CD4-positive, alpha-beta memory T cell (primary cell): ENCODE measurements around the gene SLC35F6. TPM values are rescaled to one million over a fixed set of nuclear protein-coding genes. Genes with fewer than 3 reads are reported as not detected.
"Not testable (repeated sequence)": the region's sequence is repeated elsewhere in the genome, so short reads cannot be mapped to it uniquely, and the experiment has no call there.

Source experiments
- CTCF ChIA-PET: fragments of 350-600 bp; sonication (Branson Sonifier 250); formaldehyde crosslinking; loops from one replicate; lab custom pipeline; 2021; ENCODE audit warnings: inconsistent platforms; ENCODE audit not compliant: partially characterized antibody; lab: Charles Lee
- POLR2A ChIA-PET: fragments of 350-600 bp; sonication (Branson Sonifier 250); formaldehyde crosslinking; loops from one replicate; lab custom pipeline; 2021; ENCODE audit not compliant: partially characterized antibody; lab: Charles Lee
- DNase-seq, 5 donors: peaks; one replicate each; pipeline versions ENCODE4 v3.0.0 to v3.0.0-alpha.2; 2020 to 2022; ENCODE audit warnings: mixed read lengths in 1 of 5
- H3K27ac ChIP-seq: one replicate; pipeline ENCODE4 v1.7.0; 2013; ENCODE audit warnings: low read depth, low read length
- H3K27me3 ChIP-seq: 2 replicates; pipeline ENCODE4 v1.7.0; 2013; ENCODE audit warnings: mild to moderate bottlenecking, low read length, moderate library complexity; ENCODE audit not compliant: insufficient read depth
- H3K36me3 ChIP-seq: 2 replicates; pipeline ENCODE4 v1.7.0; 2013; ENCODE audit warnings: mild to moderate bottlenecking, low read length, moderate library complexity; ENCODE audit not compliant: insufficient read depth
- H3K4me1 ChIP-seq: 2 replicates; pipeline ENCODE4 v1.7.0; 2013; ENCODE audit warnings: mild to moderate bottlenecking, low read length, moderate library complexity; ENCODE audit not compliant: insufficient read depth
- H3K4me3 ChIP-seq, 2 donors: one replicate each; pipeline ENCODE4 v1.7.0; 2013; ENCODE audit warnings: low read length in 2 of 2, mild to moderate bottlenecking in 1 of 2
- H3K9me3 ChIP-seq, 2 donors: one replicate each; pipeline ENCODE4 v1.7.0; 2013; ENCODE audit warnings: low read length in 2 of 2, control low read depth in 1 of 2; ENCODE audit not compliant: control insufficient read depth in 1 of 2
- H3K27ac Mint-ChIP-seq, 7 donors: one replicate each; pipeline ENCODE4 v1.8.0; 2020 to 2021; ENCODE audit warnings: mixed read lengths in 7 of 7, mild to moderate bottlenecking in 6 of 7, inconsistent platforms in 3 of 7, moderate library complexity in 3 of 7
- H3K27me3 Mint-ChIP-seq, 2 donors: one replicate each; pipeline ENCODE4 v1.8.0; 2020 to 2021; ENCODE audit warnings: mixed read lengths in 2 of 2
- H3K36me3 Mint-ChIP-seq, 2 donors: one replicate each; pipeline ENCODE4 v1.8.0; 2020 to 2021; ENCODE audit warnings: mixed read lengths in 2 of 2, inconsistent platforms in 1 of 2, mild to moderate bottlenecking in 1 of 2
- H3K4me1 Mint-ChIP-seq, 4 donors: one replicate each; pipeline ENCODE4 v1.8.0; 2020 to 2021; ENCODE audit warnings: mixed read lengths in 4 of 4, mild to moderate bottlenecking in 1 of 4
- H3K4me3 Mint-ChIP-seq, 8 donors: one replicate each; pipeline ENCODE4 v1.8.0; 2020 to 2021; ENCODE audit warnings: mixed read lengths in 8 of 8, mild to moderate bottlenecking in 7 of 8, moderate library complexity in 6 of 8, inconsistent platforms in 3 of 8
- H3K9me3 Mint-ChIP-seq, 8 donors: one replicate each; pipeline ENCODE4 v1.8.0; 2020 to 2021; ENCODE audit warnings: mixed read lengths in 8 of 8, mild to moderate bottlenecking in 5 of 8, inconsistent platforms in 3 of 8, moderate library complexity in 1 of 8
- intact Hi-C: fragments of 100-400 bp; cut with micrococcal nuclease; formaldehyde crosslinking; loops from one replicate; pipeline ENCODE4 v1.15.1; 2023
- polyA plus RNA-seq, 2 donors: library from polyadenylated mRNA; unstranded; fragments of 300-500 nt; fragmentation: Illumina TruSeq; gene quantifications; one replicate each; pipeline ENCODE4 v1.2.3, GENCODE V29; 2021
- total RNA-seq, 2 experiments: library from RNA; stranded (reverse); gene quantifications; one replicate each; pipeline ENCODE4 v1.2.3, GENCODE V29; 2021

Gene SLC35F6
- total and polyA plus RNA-seq, 4 experiments from 2014 or later: 4.8 to 22.2 (median 13.5) TPM

GRCh38 chr2:26756337-26756736 is 7.7 kb upstream of the SLC35F6 start:
- Histone ChIP-seq H3K4me3 (no peak overlapping the region), H3K27ac (no peak overlapping the region), H3K4me1 (no peaks in the 10 kb centered on the region), H3K9me3 (no peaks in the 10 kb centered on the region), H3K27me3 (no peaks in the 10 kb centered on the region), H3K36me3 (no peaks in the 10 kb centered on the region)
- intact Hi-C loops: no loop called here
- ChIA-PET POLR2A (no interaction called here), CTCF (interaction anchor here (6.8 kb wide), 1 partner anchor 12 kb away, joined by 40 read pairs; no protein-coding TSS in a partner anchor)
- peaks cover 1 to 3% of the 10 kb centered on the region in 2 donors for H3K27me3 Mint-ChIP-seq
- H3K4me3 Mint-ChIP-seq: no peak overlapping the region
- H3K27ac Mint-ChIP-seq: no peak overlapping the region
- peaks cover 0 to under 1% (median 0%) of the 10 kb centered on the region in 8 donors for H3K9me3 Mint-ChIP-seq
- H3K36me3 Mint-ChIP-seq: no peaks in the 10 kb centered on the region
- DNase-seq: no peak
- H3K4me1 Mint-ChIP-seq: no peaks in the 10 kb centered on the region

- no peak overlapping the region for H3K4me3 ChIP-seq
- DNase-seq: no peak
- no peaks in the 10 kb centered on the region for H3K36me3 Mint-ChIP-seq
- H3K4me3 Mint-ChIP-seq: no peak overlapping the region
- H3K27ac ChIP-seq: no peak overlapping the region
- peak overlapping the region in 1 of 7 donors; percentile 54 for H3K27ac Mint-ChIP-seq
- H3K36me3 ChIP-seq: no peaks in the 10 kb centered on the region
- ChIA-PET POLR2A (no interaction called here), CTCF (interaction anchor here (1.7 to 6.8 kb wide), 2 partner anchors 9 to 14 kb away, joined by 4 to 40 read pairs; no protein-coding TSS in a partner anchor)
- H3K27me3 ChIP-seq: no peaks in the 10 kb centered on the region
- H3K27me3 Mint-ChIP-seq: peaks cover 1 to 3% of the 10 kb centered on the region in 2 donors
- intact Hi-C loops: no loop called here
- peaks cover 0 to under 1% (median 0%) of the 10 kb centered on the region in 4 donors for H3K4me1 Mint-ChIP-seq
- peaks cover under 1% of the 10 kb centered on the region for H3K4me1 ChIP-seq
- H3K9me3 Mint-ChIP-seq: no peaks in the 10 kb centered on the region
- H3K9me3 ChIP-seq: no peaks in the 10 kb centered on the region
Measured at GRCh38 chr2:26757873-26758789, 6.0 kb upstream of the SLC35F6 start.

GRCh38 chr2:26758790-26759321 is 5.2 kb upstream of the SLC35F6 start:
- H3K27me3 ChIP-seq: no peaks in the 10 kb centered on the region
- H3K4me1 Mint-ChIP-seq: peaks cover 2 to 7% (median 4%) of the 10 kb centered on the region in 4 donors
- H3K27me3 Mint-ChIP-seq: peaks cover 1 to 3% of the 10 kb centered on the region in 2 donors
- H3K4me3 ChIP-seq: no peak overlapping the region
- H3K4me3 Mint-ChIP-seq: no peak overlapping the region
- DNase-seq: no peak
- H3K9me3 Mint-ChIP-seq: no peaks in the 10 kb centered on the region
- no peak overlapping the region for H3K27ac ChIP-seq
- POLR2A ChIA-PET: no interaction called here
- no peaks in the 10 kb centered on the region for H3K36me3 ChIP-seq
- CTCF ChIA-PET: no interaction called here
- H3K9me3 ChIP-seq: no peaks in the 10 kb centered on the region
- peak overlapping the region in 1 of 7 donors; percentile 39 for H3K27ac Mint-ChIP-seq
- H3K36me3 Mint-ChIP-seq: no peaks in the 10 kb centered on the region
- H3K4me1 ChIP-seq: peaks cover 6% of the 10 kb centered on the region
- intact Hi-C loops: no loop called here

- no peak overlapping the region for H3K4me3 Mint-ChIP-seq
- H3K27me3 ChIP-seq: no peaks in the 10 kb centered on the region
- no peak overlapping the region for H3K27ac ChIP-seq
- no peaks in the 10 kb centered on the region for H3K9me3 ChIP-seq
- H3K27me3 Mint-ChIP-seq: peaks cover 0 to 1% of the 10 kb centered on the region in 2 donors
- peaks cover 9% of the 10 kb centered on the region for H3K4me1 ChIP-seq
- DNase-seq: no peak
- no peaks in the 10 kb centered on the region for H3K36me3 ChIP-seq
- H3K9me3 Mint-ChIP-seq: no peaks in the 10 kb centered on the region
- ChIA-PET POLR2A (no interaction called here), CTCF (interaction anchor here (0.8 kb wide), 1 partner anchor 11 kb away, joined by 3 read pairs; no protein-coding TSS in a partner anchor)
- H3K4me3 ChIP-seq: no peak overlapping the region
- no peaks in the 10 kb centered on the region for H3K36me3 Mint-ChIP-seq
- H3K4me1 Mint-ChIP-seq: peaks cover 4 to 16% (median 8%) of the 10 kb centered on the region in 4 donors
- intact Hi-C loops: no loop called here
- H3K27ac Mint-ChIP-seq: no peak overlapping the region
Measured at GRCh38 chr2:26759845-26760244, 4.2 kb upstream of the SLC35F6 start.

GRCh38 chr2:26760991-26761390 is 3.1 kb upstream of the SLC35F6 start:
- H3K9me3 ChIP-seq, H3K36me3 Mint-ChIP-seq, intact Hi-C loops, H3K27me3 ChIP-seq, CTCF ChIA-PET, DNase-seq, H3K4me3 ChIP-seq, H3K36me3 ChIP-seq, H3K27ac Mint-ChIP-seq, H3K9me3 Mint-ChIP-seq, POLR2A ChIA-PET, H3K27me3 Mint-ChIP-seq, H3K27ac ChIP-seq: not testable (repeated sequence)
- peaks cover 21% of the 10 kb centered on the region for H3K4me1 ChIP-seq
- H3K4me3 Mint-ChIP-seq: peak overlapping the region in 1 of 8 donors; percentile 15
- peaks cover 14 to 27% (median 19%) of the 10 kb centered on the region in 4 donors for H3K4me1 Mint-ChIP-seq

- Histone ChIP-seq H3K4me3 (no peak overlapping the region), H3K36me3 (no peaks in the 10 kb centered on the region), H3K27me3 (no peaks in the 10 kb centered on the region), H3K27ac (no peak overlapping the region), H3K4me1 (peaks cover 36% of the 10 kb centered on the region), H3K9me3 (no peaks in the 10 kb centered on the region)
- no peaks in the 10 kb centered on the region for H3K9me3 Mint-ChIP-seq
- intact Hi-C loops: no loop called here
- H3K4me1 Mint-ChIP-seq: peaks cover 18 to 48% (median 31%) of the 10 kb centered on the region in 4 donors
- DNase-seq: no peak
- POLR2A ChIA-PET: interaction anchor here (2.4 kb wide), 1 partner anchor 23 kb away, joined by 12 read pairs; the partner anchor contains the start of gene CENPA
- CTCF ChIA-PET: interaction anchor here (1.5 kb wide), 1 partner anchor 18 kb away, joined by 6 read pairs; no protein-coding TSS in a partner anchor
- H3K27me3 Mint-ChIP-seq: peaks cover 0 to 1% of the 10 kb centered on the region in 2 donors
- peak overlapping the region in 4 of 7 donors; percentile 46 to 79 (median 59) for H3K27ac Mint-ChIP-seq
- H3K4me3 Mint-ChIP-seq: peak overlapping the region; percentile 74 to 96 (median 94)
- H3K36me3 Mint-ChIP-seq: peaks cover 0 to 6% of the 10 kb centered on the region in 2 donors
Measured at GRCh38 chr2:26763019-26763418, 1.1 kb upstream of the SLC35F6 start.

GRCh38 chr2:26764906-26765305 is 822 bp downstream of the SLC35F6 start:
- intact Hi-C loops: loop anchor here (1.0 kb wide), 1 partner anchor 20 kb away; no protein-coding TSS in a partner anchor
- Histone ChIP-seq H3K27me3 (no peaks in the 10 kb centered on the region), H3K9me3 (no peaks in the 10 kb centered on the region), H3K36me3 (no peaks in the 10 kb centered on the region), H3K27ac (peak overlapping the region; percentile 88), H3K4me3 (peak overlapping the region; percentile 44 to 90), H3K4me1 (peaks cover 52% of the 10 kb centered on the region)
- Mint-ChIP-seq H3K36me3 (peaks cover 0 to 6% of the 10 kb centered on the region in 2 donors), H3K9me3 (no peaks in the 10 kb centered on the region), H3K4me1 (peaks cover 21 to 63% (median 45%) of the 10 kb centered on the region in 4 donors), H3K27me3 (no peaks in the 10 kb centered on the region), H3K27ac (peak overlapping the region; percentile 79 to 97 (median 95)), H3K4me3 (peak overlapping the region; percentile 91 to 96 (median 94))
- ChIA-PET POLR2A (interaction anchor here (0.5 to 2.4 kb wide), 5 partner anchors 8 to 294 kb away, joined by 3 to 12 read pairs (median 7); partner anchors contain the start of gene CENPA), CTCF (interaction anchor here (1.0 kb wide), 1 partner anchor 19 kb away, joined by 3 read pairs; no protein-coding TSS in a partner anchor)
- DNase-seq: no peak
